GM12872 (cell line): ENCODE results near the gene GSTP1.
A peak's percentile ranks its signal among the peaks of the same experiment; 100 is the strongest.

Experiments
- CTCF ChIP-seq: IDR thresholded peaks from 3 replicates; pipeline ENCODE4 v1.5.1; 2011; ENCODE audit warnings: low read depth, mild to moderate bottlenecking, low read length, moderate library complexity; ENCODE audit not compliant: insufficient read depth

Gene GSTP1

GRCh38 chr11:67612751-67613150 lies 29.1 kb downstream of the GSTP1 start:
- no peak for TF ChIP-seq CTCF

GRCh38 chr11:67613313-67613959 lies 29.8 kb downstream of the GSTP1 start:
- no peak for TF ChIP-seq CTCF

- TF ChIP-seq CTCF, result peak; percentile 64
These were observed 30.5 kb downstream of the GSTP1 start for GRCh38 chr11:67613960-67614715.

GRCh38 chr11:67614730-67615714 lies 31.4 kb downstream of the GSTP1 start:
- peak; percentile 76 for TF ChIP-seq CTCF

GRCh38 chr11:67615728-67616430 lies 32.3 kb downstream of the GSTP1 start:
- TF ChIP-seq CTCF, result no peak

GRCh38 chr11:67616431-67617242 lies 33.0 kb downstream of the GSTP1 start:
- TF ChIP-seq CTCF, result no peak
